ENCODE results near the gene MYO1H.
"Not testable (repeated sequence)": the region's sequence is repeated elsewhere in the genome, so short reads cannot be mapped to it uniquely, and the experiment has no call there.

The MYO1H gene

DNA sequence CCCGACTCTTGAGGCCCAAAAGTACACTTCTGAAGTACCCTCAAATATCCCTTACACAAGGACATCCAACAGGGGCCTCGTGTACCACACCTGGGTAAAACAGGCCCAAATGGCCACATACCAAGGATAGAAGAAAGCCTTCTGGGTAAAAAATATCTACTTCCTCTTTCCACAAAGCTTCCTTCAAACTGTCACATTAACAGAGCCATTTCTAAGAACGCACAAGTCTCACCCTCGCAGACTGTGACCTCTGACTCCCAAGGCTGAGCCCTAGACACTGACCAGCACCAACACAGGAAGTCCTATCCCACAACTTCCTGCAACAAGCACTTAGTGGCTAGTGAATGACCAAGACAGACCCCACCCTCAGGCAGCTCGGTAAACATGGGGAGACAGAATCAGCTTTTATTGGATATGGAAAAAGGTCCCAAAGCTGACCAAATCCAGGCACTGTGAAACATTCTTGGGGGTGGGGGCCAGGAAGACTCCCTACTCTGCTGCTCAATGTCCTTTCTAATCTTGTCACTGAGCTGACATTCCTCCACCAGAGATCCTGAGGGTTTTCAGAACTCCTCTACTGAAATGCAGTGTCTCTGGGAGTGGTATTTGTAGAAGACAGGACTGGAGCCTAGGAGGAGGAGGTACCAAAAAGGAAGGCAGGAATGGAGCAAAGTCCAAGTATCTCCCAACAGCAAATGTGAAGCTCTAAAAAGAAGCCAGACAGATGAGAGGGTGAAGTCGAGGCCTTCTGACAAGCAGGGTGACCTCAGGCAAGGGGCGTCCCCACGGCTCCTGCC, 113.5 kb downstream of the MYO1H start:
- peak overlapping the region; percentile 97 for H3K27ac ChIP-seq (ENCODE audit: low read depth, low read length)
- no peaks in the 10 kb centered on the region for H3K27me3 ChIP-seq (ENCODE audit: control insufficient read depth, insufficient read depth, low read length)
- peak overlapping the region; percentile 31 for H3K4me3 ChIP-seq (ENCODE audit: low read length)
- H3K36me3 ChIP-seq (ENCODE audit: control insufficient read depth, insufficient read depth, low read length) = peaks cover 14% of the 10 kb centered on the region
- no peak overlapping the region for H3K9ac ChIP-seq (ENCODE audit: low read length)
- H3K4me1 ChIP-seq (ENCODE audit: control insufficient read depth, insufficient read depth, low read length) = peaks cover 95% of the 10 kb centered on the region

DNA sequence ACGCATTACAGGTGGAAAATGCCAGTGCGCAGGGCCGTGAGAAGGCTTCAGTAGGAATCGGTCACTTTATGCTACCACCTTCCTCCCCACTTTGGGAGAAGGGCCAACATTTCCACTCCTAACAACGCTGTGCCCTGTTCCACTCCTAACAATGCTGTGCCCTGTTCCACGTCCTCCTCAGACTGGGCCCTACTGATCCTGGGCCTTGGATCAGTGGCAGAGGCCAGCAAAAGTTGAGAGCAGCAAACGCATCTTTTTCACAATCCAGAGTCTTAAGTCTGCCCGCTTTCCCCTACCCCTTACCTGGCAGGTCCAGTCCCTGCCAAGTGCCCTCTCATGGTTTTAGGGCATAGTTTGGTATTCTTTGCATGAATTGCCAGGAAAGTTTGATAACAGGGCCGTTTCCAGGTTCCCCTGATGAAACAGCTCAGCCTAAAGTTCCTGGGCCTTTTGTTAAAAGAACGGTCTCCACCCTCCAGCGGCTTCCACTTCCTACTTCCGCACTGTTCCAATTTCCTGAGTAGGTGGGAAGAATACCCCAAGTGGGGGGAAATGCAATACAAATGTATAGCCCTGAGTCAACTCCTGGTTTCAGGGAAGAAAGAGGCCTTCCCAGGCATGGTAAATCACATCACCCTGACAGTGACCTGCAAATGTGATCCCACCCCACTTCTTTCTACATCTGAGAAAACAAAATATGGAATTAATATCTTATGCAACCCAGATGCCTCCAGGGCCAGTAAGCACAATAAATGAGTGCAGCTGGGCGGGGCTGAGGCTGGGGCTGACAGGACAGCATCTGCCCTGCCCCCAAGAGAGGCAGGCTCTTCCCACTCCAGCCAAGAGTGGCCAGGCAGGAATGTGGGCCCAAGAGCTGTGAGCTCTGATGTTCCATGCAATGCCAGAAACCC, 114.4 kb downstream of the MYO1H start:
- Histone ChIP-seq H3K27me3 (ENCODE audit: control insufficient read depth, insufficient read depth, low read length) (no peaks in the 10 kb centered on the region), H3K27ac (ENCODE audit: low read depth, low read length) (peak overlapping the region; percentile 97), H3K9ac (ENCODE audit: low read length) (no peak overlapping the region), H3K4me3 (ENCODE audit: low read length) (peak overlapping the region; percentile 17), H3K36me3 (ENCODE audit: control insufficient read depth, insufficient read depth, low read length) (peaks cover 7% of the 10 kb centered on the region), H3K4me1 (ENCODE audit: control insufficient read depth, insufficient read depth, low read length) (peaks cover 95% of the 10 kb centered on the region)

DNA sequence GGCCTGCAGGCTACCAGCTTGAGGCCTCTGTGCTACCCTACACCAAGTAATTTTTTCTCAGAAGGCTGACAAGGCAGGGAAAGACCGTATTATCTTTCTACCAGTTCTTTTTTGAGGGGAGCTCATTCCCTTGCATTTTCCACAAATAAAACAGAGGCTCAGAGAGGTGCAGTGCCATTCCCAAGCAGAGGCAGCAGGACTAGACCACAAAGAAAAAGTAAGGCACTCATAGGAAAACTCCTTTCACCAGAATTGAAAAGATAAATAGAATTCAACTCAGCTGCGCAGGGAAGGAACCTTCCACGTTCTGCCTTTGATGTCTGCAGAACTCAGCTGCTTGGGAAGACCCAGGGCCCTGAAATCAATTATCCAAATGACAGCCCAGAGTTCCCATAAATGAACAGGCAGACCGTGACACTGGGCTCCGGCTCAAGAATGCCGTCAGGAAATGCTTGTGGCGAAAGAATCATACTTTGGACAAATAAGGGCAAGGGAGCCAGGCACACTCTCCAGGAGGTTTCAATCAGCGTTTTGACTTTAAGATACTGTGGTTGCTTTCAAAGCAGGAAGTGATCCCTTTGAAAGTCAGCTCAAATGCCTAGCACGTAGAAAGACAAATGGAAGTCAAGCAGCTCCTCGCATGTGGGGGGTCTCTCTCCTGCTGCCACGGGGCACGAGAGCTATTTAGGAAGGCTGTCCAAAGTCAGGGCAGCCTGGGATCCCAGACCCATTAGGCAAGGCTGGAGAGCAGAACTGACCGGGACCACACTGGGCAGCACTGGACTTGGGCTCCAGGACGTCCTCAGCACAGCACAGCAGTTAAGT, 115.4 kb downstream of the MYO1H start:
- H3K4me3 ChIP-seq (ENCODE audit: low read length) = peak overlapping the region; percentile 20
- peaks cover 93% of the 10 kb centered on the region for H3K4me1 ChIP-seq (ENCODE audit: control insufficient read depth, insufficient read depth, low read length)

DNA sequence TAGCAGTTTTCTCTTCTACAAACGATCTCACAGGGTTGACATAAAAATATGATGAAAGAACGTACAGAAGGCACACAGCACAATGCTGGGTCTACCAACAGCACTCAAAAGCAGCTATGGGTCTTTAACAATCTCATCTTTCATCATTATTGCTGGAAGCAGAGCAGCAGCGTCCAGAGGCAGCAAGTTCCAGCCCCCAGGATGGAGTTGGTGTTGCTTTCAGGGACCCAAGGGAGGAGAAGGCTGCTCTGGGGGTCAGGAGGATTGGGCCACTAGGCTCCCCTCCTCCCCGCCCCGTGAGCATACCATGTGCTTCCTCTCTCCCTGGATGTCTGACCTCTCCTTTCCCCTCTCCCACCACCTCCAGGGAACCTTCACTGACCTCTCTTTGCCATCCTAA, 116.1 kb downstream of the MYO1H start:
- Histone ChIP-seq H3K27ac (ENCODE audit: low read depth, low read length) (peak overlapping the region; percentile 97), H3K27me3 (ENCODE audit: control insufficient read depth, insufficient read depth, low read length) (no peaks in the 10 kb centered on the region), H3K4me3 (ENCODE audit: low read length) (peak overlapping the region; percentile 20), H3K4me1 (ENCODE audit: control insufficient read depth, insufficient read depth, low read length) (peaks cover 90% of the 10 kb centered on the region), H3K36me3 (ENCODE audit: control insufficient read depth, insufficient read depth, low read length) (no peaks in the 10 kb centered on the region), H3K9ac (ENCODE audit: low read length) (peak overlapping the region; percentile 19)

More for the DNA sequence above, 115.4 kb downstream of the MYO1H start:
- Histone ChIP-seq H3K36me3 (ENCODE audit: control insufficient read depth, insufficient read depth, low read length) (peaks cover 3% of the 10 kb centered on the region), H3K9ac (ENCODE audit: low read length) (peak overlapping the region; percentile 19), H3K27ac (ENCODE audit: low read depth, low read length) (peak overlapping the region; percentile 97), H3K27me3 (ENCODE audit: control insufficient read depth, insufficient read depth, low read length) (no peaks in the 10 kb centered on the region)

DNA sequence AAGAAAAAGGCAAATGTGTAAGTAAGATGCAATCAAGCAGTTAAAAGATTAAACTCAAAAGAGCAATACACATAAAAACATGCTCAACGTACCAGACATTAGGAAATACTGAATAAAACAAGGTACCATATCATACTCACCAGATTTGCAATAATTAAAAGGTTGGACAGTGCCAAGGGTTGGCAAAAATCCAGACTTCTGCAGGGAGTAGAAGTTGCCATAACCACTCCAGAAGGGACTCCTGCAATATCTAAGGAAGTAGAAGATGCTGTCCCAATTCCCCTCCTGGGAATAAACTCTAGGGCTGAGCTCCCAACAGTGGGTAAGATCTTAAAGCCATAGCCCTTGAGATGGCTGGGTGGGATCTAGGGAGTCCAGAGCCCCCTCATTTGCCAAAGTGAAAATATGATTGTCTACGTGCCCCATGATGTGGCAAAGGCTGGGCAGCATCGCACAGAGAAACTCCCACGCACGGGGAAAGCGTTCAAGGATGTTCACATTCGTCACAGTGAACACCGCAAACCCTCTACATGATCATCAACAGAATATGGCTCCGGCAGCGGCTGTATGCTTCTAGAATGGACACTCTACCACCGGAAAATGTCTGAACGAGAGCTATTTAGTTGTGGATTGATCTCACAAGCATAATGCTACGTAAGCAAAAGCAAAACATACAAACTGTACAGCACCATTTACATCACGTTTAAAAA, 117.1 kb downstream of the MYO1H start:
- Histone ChIP-seq H3K9ac (ENCODE audit: low read length) (no peak overlapping the region), H3K27me3 (ENCODE audit: control insufficient read depth, insufficient read depth, low read length) (no peaks in the 10 kb centered on the region), H3K4me3 (ENCODE audit: low read length) (no peak overlapping the region), H3K36me3 (ENCODE audit: control insufficient read depth, insufficient read depth, low read length) (peaks cover 5% of the 10 kb centered on the region), H3K27ac (ENCODE audit: low read depth, low read length) (peak overlapping the region; percentile 97), H3K4me1 (ENCODE audit: control insufficient read depth, insufficient read depth, low read length) (peaks cover 80% of the 10 kb centered on the region)

DNA sequence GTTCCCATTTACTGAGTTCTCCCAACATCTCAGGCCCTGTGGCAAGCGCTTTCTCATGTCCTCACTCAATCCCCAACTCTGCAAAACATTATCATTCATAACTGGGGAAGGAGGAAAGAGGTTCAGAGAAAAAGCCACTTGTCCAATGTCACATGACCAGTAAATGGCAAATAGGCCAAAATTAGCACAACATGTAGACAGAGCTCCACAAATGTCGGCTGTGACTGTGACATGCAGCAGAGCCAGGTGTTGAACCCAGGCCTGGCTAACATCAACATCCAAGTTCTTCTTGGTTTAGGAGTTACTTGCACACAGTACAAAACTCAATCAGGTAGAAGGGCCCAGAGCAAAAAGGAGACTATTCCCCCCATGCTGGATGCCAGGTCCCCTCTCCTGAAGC, 118.6 kb downstream of the MYO1H start:
- Histone ChIP-seq H3K36me3 (ENCODE audit: control insufficient read depth, insufficient read depth, low read length) (peaks cover 5% of the 10 kb centered on the region), H3K27ac (ENCODE audit: low read depth, low read length) (peak overlapping the region; percentile 97), H3K4me3 (ENCODE audit: low read length) (no peak overlapping the region), H3K27me3 (ENCODE audit: control insufficient read depth, insufficient read depth, low read length) (no peaks in the 10 kb centered on the region), H3K4me1 (ENCODE audit: control insufficient read depth, insufficient read depth, low read length) (peaks cover 69% of the 10 kb centered on the region), H3K9ac (ENCODE audit: low read length) (no peak overlapping the region)

DNA sequence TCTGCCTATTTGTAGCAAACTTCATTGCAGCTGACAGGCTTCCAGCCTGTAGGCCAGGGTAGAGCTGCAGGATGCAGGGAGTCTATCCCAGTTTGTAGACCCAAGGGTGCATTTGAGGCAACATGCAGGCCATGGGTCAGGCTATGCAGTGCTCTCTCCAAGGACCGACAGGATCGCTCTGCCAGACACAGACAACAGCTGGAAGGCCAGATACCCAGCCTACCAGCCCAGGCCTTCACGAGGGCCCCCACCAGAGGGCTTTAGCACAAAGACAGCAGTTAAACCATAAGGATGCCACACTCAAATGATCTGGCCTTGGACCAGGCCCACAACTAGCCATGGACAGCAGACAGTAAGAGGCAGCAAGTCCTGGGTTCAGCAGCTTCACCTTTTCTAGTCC, 119.1 kb downstream of the MYO1H start:
- Histone ChIP-seq H3K27me3 (ENCODE audit: control insufficient read depth, insufficient read depth, low read length) (no peaks in the 10 kb centered on the region), H3K27ac (ENCODE audit: low read depth, low read length) (peak overlapping the region; percentile 97), H3K4me1 (ENCODE audit: control insufficient read depth, insufficient read depth, low read length) (peaks cover 64% of the 10 kb centered on the region), H3K9ac (ENCODE audit: low read length) (no peak overlapping the region), H3K36me3 (ENCODE audit: control insufficient read depth, insufficient read depth, low read length) (peaks cover 5% of the 10 kb centered on the region), H3K4me3 (ENCODE audit: low read length) (no peak overlapping the region)

DNA sequence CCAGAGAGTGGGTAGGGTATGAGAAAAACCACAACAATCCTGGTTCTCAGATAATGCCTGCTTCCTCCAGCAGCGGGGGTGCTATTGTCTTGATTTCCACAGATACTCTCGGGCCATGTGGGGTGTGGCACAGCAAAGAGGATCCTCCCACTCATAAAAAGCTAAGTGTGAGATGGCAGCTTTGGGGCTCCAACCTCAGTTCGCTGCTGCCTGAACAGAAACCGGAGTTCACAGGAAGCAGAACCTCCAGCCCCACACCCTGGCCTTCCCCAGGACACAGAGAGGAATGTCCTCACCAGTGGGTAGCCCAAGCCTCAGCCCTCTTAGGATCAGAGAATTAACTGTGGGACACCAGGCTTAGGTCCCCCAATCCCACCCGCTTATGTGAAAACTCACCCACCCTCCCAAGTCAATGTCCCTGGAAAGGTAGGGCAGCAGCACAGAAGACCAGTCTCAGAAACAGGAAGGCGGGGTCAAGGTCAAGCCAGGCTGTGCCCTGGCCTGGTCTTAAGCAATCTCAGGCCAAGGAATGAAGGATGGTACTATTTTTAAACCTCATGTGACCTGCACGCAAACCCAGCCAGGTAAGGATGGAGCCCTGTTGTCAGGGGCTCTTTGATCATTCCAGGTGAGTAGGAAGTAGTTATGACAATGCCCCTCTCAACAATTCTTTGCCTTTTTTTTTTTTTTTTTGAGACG, 120.4 kb downstream of the MYO1H start:
- Histone ChIP-seq H3K36me3 (ENCODE audit: control insufficient read depth, insufficient read depth, low read length) (peaks cover 5% of the 10 kb centered on the region), H3K4me1 (ENCODE audit: control insufficient read depth, insufficient read depth, low read length) (peaks cover 52% of the 10 kb centered on the region)

DNA sequence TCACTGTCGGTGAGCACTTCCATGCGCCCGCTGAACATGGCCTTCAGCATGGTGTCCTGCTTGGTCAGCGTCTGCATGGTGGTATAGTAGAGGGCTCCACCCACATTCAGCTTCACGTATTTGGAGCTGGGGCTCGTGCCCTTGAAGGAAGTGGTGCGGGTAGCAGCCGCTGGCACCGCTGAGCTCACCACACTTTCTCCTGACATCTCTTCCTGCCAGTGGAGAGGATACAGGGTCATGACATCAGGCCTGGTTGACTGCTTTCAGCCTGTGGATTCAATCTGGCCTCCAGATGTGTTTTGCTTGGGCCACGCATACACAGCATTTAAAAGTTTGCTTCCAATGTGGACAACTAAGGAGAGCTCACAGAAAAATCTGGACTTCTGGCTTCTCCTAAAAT, 121.8 kb downstream of the MYO1H start:
- no peaks in the 10 kb centered on the region for H3K27me3 ChIP-seq (ENCODE audit: control insufficient read depth, insufficient read depth, low read length)
- peaks cover 5% of the 10 kb centered on the region for H3K36me3 ChIP-seq (ENCODE audit: control insufficient read depth, insufficient read depth, low read length)
- no peak overlapping the region for H3K27ac ChIP-seq (ENCODE audit: low read depth, low read length)
- H3K4me1 ChIP-seq (ENCODE audit: control insufficient read depth, insufficient read depth, low read length) = peaks cover 42% of the 10 kb centered on the region
- no peak overlapping the region for H3K9ac ChIP-seq (ENCODE audit: low read length)
- H3K4me3 ChIP-seq (ENCODE audit: low read length) = no peak overlapping the region

More for the DNA sequence above, 120.4 kb downstream of the MYO1H start:
- no peak overlapping the region for H3K4me3 ChIP-seq (ENCODE audit: low read length)
- peak overlapping the region; percentile 97 for H3K27ac ChIP-seq (ENCODE audit: low read depth, low read length)
- no peaks in the 10 kb centered on the region for H3K27me3 ChIP-seq (ENCODE audit: control insufficient read depth, insufficient read depth, low read length)
- H3K9ac ChIP-seq (ENCODE audit: low read length) = no peak overlapping the region

DNA sequence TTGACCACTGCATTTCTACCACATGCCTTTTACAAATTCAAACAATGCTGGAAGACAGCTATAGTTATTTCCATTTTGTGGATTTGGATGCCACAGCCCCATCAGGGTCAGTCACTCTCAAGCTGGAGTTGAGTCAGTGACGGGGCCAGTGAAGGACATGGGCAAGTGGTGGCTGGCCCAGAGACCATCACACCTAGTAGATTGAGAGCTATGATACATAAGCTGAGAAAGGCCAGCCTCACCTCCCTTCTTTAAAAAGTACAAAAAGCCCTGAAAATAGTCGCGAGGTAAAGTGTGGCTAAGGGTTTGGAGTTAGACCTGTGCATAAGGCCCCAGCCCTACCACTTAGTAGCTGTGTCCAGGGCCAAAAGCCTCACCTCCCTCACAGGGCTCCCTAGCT, 125.3 kb downstream of the MYO1H start:
- H3K36me3 ChIP-seq (ENCODE audit: control insufficient read depth, insufficient read depth, low read length) = peaks cover 5% of the 10 kb centered on the region
- H3K27ac ChIP-seq (ENCODE audit: low read depth, low read length) = no peak overlapping the region
- no peaks in the 10 kb centered on the region for H3K27me3 ChIP-seq (ENCODE audit: control insufficient read depth, insufficient read depth, low read length)
- H3K4me3 ChIP-seq (ENCODE audit: low read length) = no peak overlapping the region
- H3K4me1 ChIP-seq (ENCODE audit: control insufficient read depth, insufficient read depth, low read length) = peaks cover 22% of the 10 kb centered on the region
- no peak overlapping the region for H3K9ac ChIP-seq (ENCODE audit: low read length)

DNA sequence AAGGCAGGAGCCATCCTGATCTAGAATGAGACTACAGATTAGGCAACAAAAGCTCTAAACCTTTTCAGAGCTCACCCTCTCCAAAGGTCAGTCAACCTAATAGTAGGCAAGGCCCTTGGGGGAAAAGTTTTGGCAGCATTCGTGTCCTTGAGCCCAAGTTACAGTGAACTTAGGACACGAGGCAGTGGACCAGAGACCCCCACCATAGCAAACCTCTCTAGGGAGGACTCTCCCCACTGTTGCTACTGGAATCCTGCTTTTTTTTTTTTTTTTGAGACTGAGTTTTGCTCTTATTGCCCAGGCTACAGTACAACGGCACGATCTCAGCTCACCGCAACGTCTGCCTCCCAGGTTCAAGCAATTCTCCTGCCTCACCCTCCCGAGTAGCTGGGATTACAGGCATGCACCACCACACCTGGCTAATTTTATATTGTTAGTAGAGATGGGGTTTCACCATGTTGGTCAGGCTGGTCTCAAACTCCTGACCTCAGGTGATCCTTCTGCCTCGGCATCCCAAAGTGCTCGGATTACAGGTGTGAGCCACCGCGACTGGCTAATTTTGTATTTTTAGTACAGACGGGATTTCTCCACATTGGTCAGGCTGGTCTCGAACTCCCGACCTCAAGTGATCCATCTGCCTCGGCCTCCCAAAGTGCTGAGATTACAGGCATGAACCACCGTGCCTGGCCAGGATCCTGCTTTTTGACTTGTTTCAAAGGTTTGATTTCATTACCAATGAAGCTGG, 126.0 kb downstream of the MYO1H start:
- H3K4me1 ChIP-seq (ENCODE audit: control insufficient read depth, insufficient read depth, low read length) = peaks cover 18% of the 10 kb centered on the region

More for the DNA sequence above, 126.0 kb downstream of the MYO1H start:
- H3K27me3 ChIP-seq (ENCODE audit: control insufficient read depth, insufficient read depth, low read length); H3K27ac ChIP-seq (ENCODE audit: low read depth, low read length); H3K36me3 ChIP-seq (ENCODE audit: control insufficient read depth, insufficient read depth, low read length); H3K9ac ChIP-seq (ENCODE audit: low read length); H3K4me3 ChIP-seq (ENCODE audit: low read length): not testable (repeated sequence)

All from rectal smooth muscle tissue (tissue), 1 donor.